Stimulated activated CD4-positive, alpha-beta T cell treated with anti-CD3 and anti-CD28 coated beads, TNF-alpha, amount 100 ng/mL, for 1 hour (primary cell): ENCODE measurements around the gene MYCBPAP.

Source experiments
- DNase-seq, 3 donors: peaks; one replicate each; pipeline ENCODE4 v3.0.0-alpha.2; 2020; ENCODE audit warnings: low read depth in 3 of 3, low spot score in 1 of 3

MYCBPAP gene, protein sequence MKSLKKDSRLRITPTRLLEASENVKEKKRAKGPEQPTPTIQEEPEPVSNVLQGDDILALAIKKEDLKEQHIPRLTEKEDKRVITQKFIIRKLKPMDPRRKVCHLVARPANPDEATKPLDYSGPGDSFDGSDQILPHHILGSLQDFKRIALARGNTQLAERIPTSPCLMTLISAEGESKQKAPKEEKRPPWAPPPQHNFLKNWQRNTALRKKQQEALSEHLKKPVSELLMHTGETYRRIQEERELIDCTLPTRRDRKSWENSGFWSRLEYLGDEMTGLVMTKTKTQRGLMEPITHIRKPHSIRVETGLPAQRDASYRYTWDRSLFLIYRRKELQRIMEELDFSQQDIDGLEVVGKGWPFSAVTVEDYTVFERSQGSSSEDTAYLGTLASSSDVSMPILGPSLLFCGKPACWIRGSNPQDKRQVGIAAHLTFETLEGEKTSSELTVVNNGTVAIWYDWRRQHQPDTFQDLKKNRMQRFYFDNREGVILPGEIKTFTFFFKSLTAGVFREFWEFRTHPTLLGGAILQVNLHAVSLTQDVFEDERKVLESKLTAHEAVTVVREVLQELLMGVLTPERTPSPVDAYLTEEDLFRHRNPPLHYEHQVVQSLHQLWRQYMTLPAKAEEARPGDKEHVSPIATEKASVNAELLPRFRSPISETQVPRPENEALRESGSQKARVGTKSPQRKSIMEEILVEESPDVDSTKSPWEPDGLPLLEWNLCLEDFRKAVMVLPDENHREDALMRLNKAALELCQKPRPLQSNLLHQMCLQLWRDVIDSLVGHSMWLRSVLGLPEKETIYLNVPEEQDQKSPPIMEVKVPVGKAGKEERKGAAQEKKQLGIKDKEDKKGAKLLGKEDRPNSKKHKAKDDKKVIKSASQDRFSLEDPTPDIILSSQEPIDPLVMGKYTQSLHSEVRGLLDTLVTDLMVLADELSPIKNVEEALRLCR

GRCh38 chr17:50507871-50508572 lies at the start of gene MYCBPAP:
Gene MYCBPAP (plus strand): TSS chr17:50508439. CDS start chr17:50508675, 236 bp downstream.
- peak; percentile 9 to 62 (median 42) for DNase-seq

DNA sequence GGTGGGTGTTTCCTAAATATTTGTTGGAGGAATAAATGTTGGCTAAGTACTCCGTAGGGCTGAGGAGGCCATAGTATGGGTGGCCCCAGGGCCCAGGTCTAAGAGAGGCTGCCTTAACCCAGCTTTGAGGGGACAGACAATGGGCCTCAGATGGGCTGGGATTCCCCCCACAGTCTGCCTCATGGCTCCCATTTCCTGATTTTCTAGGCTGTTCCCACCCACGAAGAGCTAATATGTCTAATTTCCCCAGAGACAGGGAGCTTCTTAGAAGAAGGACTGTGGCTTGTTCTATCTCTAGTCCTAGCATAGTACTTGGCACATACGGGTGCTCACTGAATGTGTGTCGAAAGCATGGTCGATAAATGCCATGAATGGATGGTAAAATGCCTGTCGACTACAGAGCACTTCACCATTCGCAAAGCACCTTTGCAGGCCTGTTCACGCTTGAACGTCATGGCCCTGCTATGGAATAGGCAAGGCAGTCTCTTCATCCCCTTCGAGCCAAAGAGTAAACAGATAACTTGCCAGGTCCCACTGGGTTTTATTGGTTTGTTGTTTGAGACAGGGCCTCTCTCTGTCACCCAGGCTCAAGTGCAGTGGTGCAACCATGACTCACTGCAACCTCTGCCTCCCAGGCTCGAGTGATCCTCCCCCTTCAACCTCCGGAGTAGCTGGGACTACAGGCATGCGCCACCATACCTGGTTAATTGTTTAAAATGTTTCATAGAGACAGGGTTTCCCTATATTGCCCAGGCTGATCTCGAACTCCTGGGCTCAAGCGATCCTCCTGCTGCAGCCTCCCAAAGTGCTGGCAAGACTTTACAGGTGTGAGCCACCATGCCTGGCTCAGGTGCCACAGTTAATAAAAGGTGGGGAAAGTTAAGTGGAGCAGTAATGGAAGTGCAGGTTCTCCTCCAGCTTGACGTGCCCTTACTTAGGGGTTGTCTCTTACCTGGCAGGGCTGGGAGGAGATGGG lies 49.2 kb upstream of the MYCBPAP start:
- DNase-seq = no peak

- no peak for DNase-seq
Observed at GRCh38 chr17:50459756-50460155, 48.5 kb upstream of the MYCBPAP start.

DNA sequence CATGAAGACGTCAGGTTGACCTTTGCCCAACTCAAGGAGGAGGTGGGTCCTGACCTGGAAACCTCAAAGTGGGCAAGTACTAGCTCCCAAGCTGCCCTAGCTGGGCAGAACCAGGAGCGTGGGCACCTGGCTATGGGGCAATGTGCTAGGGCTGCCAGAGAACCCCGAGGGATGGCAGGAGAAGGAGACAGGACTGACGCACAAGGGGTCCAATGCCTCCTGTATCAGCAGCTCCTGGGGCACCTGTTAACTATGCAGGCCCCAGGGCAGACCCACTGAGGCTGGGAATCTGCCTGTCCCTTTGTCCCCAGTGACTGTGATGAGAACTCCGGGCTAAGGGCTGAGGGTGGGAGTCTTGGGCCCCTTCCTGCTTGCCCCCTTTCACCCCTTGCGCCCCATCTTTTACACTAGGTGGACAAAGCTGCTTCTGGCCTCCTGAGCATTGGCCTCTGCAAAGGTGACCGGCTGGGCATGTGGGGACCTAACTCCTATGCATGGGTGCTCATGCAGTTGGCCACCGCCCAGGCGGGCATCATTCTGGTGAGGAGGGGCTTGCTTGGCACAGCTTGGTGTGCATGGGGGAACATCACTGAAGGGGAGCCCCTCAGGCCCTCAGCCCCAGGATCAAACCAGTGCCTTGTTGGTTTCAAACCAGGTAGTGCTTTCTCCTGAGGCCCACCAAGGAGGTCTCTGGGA lies 47.3 kb upstream of the MYCBPAP start:
- DNase-seq = no peak

DNA sequence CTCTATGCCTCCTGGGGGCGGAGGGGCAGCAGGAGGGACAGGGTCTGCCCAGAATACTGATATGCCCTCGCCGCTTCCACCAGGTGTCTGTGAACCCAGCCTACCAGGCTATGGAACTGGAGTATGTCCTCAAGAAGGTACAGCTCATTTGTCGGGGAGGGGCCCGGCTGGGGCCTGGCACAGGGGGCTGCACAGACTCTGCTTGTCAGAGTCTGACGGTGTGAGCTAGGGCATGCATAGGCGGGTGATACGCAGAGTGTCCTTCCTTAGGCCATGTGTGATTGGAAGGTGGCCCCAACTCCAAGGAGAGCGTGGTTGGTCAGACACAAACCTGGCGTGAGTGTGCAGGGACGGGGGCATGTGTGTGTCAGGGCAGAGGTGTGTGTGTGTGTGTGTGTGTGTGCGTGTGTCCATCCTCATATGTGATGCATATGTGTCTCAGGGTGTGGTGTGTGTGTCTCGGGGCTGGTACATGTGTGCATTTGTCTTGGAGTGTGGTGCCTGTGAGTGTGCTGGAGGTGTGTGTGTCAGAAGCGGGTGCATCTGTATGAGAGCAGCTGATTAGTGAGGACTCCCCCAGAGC lies 46.6 kb upstream of the MYCBPAP start:
- DNase-seq = no peak

- DNase-seq = no peak
Observed at GRCh38 chr17:50462446-50462845, 45.8 kb upstream of the MYCBPAP start.

GRCh38 chr17:50464121-50464520 lies 44.1 kb upstream of the MYCBPAP start:
- DNase-seq = no peak

- no peak for DNase-seq
Observed at GRCh38 chr17:50464736-50465135, 43.5 kb upstream of the MYCBPAP start.

- DNase-seq = no peak
Observed at GRCh38 chr17:50465171-50465570, 43.1 kb upstream of the MYCBPAP start.

GRCh38 chr17:50465635-50466034 lies 42.6 kb upstream of the MYCBPAP start:
- no peak for DNase-seq

GRCh38 chr17:50466371-50467113 lies 41.7 kb upstream of the MYCBPAP start:
- no peak for DNase-seq

GRCh38 chr17:50467114-50467854 lies 41.0 kb upstream of the MYCBPAP start:
- no peak for DNase-seq

GRCh38 chr17:50467855-50468303 lies 40.4 kb upstream of the MYCBPAP start:
- no peak for DNase-seq

- no peak for DNase-seq
Observed at GRCh38 chr17:50468304-50469207, 39.7 kb upstream of the MYCBPAP start, which contains the start of gene CHAD. Gene CHAD (minus strand): TSS chr17:50468880. CDS start chr17:50468813, 67 bp downstream.

DNA sequence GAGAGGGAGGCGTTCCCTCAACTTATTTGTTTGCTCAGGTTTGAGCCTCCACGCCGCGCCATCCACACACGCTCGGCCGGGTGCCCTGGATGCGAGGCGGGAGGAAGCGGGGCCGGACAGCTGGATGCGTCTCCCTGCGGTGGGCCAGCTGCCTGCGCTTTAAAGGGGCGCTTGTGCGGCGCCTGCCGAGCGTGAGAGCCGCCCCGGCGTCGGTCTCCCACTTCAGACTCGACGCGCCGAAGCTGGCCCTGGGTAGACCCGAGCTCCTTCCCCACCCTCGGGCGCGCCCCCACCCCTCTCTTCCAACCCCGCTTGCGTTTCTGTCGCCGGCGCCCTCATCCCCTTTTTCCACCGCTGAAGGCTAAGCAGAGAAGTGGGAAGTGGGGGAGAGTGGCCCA lies 39.0 kb upstream of the MYCBPAP start:
- no peak for DNase-seq

GRCh38 chr17:50469671-50470305 lies 38.5 kb upstream of the MYCBPAP start:
- no peak for DNase-seq
